Islet precursor cell (in vitro differentiated cells): ENCODE results near the gene GREB1.
A peak's percentile ranks its signal among the peaks of the same experiment; 100 is the strongest.

ENCODE experiments used
- DNase-seq: peaks from one replicate; pipeline ENCODE4 v3.0.0-alpha.2; 2018

GREB1 gene

DNA sequence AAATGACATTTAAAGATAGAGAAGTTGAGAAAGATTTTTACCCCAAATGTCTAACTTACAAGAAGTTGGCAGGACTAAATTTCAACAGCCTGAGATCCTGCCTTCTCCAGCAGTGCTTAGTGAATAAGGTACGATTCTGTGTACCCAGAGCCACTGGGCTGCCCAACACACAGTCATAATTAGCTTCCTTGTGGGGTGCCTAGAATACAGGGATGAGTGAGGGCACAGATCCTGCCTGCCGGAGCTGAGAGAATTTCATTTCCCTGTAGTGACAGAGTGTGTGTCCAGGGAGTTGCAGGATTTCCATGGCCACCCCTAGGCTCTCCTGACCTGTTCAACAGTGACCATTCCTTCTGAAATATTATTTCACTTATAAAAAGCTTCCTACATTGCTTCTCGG, 27.0 kb downstream of the GREB1 start:
- DNase-seq, result no peak

DNA sequence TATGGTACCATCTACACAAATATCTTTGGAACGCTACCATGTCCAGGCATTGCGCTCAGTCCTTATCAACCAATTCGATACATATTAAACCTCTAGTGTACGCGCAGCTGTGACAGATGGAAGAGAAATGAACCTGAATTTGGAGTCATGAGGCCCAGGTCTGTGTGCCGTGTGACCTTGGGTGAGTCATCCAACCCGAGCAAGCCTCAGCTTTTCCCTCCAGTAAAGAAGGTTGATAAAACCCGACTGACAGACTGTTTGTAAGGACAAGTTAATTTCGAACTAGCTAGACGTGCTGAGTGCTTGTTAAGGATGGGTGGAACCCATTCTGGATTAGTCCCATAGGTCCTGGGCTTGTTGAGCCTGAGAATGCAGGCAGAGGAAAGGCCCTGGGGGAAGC, 28.2 kb downstream of the GREB1 start:
- DNase-seq, result peak; percentile 61

DNA sequence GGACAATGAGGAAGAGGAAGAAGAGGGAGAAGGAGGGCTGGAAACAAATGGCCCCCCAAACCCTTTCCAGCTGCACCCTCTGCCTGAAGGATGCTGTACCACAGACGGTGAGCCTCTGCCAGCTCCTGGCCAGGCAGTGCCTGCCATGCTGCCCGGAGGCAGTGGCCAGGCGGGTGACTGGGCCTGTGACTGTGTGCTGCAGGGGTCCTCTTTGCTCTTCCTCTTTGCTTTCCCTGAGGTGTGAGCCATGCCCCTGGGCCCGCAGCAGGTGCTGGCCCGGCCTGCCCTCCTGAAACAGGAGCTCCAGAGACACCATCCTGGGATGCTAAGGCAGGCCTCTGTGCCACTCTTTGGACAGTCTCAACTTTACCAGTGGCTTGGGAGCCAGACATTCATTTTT, 28.6 kb downstream of the GREB1 start:
- no peak for DNase-seq

DNA sequence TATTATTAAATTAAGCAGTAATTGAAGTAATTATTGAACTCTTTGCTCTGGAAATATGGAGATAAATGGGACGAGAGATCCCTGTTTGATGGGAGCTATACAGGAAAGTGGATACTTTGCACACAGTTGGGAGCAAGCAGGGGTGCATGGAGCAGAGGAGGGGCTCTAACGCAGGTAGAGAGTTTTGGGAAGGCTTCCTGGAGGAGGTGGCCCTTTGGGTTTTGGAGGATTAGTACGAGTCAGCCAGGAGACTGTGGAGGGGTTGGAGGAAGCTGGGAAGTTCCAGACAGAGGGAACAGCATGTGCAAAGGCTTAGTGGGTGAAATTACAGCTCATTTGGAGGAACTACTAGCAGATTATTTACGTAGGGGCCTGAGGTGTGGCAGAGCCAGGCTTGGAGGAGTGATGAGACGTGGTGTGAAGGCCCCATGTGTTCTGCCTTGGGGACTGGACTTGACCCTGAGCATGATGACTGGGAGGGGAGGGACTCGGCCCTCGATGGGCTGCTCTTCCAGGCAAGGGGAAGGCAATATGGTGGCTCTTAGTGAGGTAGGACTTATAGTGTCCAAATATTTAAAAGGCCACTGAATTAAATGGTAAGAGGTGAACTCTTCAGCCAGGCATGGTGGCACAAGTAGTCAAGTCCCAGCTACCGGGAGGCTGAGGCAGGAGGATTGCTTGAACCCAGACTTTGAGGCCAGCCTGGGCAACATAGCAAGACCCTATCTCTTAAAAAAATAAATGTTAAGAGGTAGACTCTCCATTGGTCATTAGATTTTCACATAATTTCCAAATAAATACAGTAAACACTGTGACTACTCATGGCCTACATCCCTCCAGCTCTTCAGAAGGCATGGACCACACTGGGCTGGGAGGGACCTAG, 30.2 kb downstream of the GREB1 start:
- no peak for DNase-seq

- no peak for DNase-seq
These were observed 31.1 kb downstream of the GREB1 start for GRCh38 chr2:11564816-11565567.

- no peak for DNase-seq
These were observed 32.5 kb downstream of the GREB1 start for GRCh38 chr2:11566383-11566782.

DNA sequence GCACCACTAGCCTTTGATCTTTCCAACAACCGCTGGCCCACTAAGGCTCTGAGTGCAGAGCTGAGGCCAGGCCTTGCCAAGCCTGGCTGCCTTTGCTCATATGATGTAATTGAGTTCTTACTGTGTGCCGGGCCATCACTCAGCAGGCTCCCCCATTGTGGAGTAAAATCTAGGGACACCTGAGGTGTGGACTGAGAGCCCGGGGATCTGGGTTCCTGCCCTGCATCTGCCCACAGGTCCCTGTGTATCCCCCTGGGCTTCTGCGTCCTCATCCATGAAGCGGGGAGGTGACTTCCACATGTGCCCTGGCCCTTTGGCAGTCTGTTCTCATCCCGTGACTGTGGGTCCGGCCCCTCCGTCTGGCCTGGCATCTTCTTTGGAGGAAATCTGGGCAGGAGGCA, 33.8 kb downstream of the GREB1 start:
- DNase-seq, result no peak

DNA sequence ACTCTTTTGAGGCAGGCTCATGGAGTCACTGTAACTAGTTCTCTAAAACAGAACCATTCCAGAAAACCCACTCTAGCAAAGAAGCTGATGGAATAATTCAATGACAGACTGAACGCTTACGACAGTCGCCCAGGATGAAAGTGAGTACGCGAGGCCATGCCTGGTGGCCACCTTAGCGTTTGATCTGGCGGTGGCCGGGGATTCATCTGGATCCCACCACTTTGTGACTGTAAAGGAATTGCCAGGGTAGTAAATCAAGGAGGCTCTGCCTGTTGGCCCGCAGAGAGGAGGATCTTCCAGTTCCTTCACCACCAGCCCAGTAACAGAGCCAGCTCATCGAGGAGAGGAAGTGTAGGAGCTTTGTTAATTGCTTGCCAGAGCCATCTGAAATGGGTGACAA, 34.6 kb downstream of the GREB1 start:
- DNase-seq, result no peak

DNA sequence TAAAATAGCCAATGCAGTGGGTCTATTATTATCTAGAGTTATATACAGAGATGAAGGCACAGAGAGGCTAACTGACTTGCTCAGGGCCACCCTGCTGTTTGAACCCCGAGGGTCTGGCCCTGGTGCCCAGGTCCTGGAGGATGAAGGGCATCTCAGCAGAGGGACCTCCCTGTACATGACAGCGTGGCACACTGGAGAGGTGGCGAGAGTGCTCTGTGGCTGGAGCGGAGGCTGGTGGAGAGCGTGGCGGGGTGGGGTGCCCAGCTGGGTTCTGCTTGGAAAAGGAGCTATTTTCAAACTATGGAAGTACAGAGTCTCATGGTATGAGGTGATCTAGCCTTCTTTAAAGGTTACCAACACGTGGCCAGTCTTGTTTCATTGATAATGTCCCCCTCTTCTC, 35.8 kb downstream of the GREB1 start:
- DNase-seq, result no peak

GRCh38 chr2:11571170-11571569, 37.3 kb downstream of the GREB1 start:
- DNase-seq, result no peak

DNA sequence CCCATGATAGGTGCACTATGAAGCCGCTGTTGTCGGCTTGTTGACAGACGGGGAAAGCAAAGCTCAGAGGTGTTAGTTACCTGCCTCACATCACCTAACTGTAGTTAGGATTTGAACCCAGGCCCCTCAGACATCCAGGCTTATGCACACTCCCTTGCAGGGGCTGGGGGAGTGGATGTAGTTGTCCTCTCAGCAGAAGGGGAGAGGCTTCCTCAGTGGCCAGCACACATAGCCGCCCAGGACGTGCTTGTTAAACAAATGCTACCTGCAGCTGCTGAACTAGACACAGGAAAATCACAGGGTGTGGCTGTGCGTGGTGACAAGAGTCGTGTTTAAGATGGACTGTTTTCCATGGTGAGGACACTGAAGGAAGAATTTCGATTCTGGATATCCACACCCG, 39.2 kb downstream of the GREB1 start:
- no peak for DNase-seq

GRCh38 chr2:11573418-11574175, 39.8 kb downstream of the GREB1 start:
- no peak for DNase-seq

DNA sequence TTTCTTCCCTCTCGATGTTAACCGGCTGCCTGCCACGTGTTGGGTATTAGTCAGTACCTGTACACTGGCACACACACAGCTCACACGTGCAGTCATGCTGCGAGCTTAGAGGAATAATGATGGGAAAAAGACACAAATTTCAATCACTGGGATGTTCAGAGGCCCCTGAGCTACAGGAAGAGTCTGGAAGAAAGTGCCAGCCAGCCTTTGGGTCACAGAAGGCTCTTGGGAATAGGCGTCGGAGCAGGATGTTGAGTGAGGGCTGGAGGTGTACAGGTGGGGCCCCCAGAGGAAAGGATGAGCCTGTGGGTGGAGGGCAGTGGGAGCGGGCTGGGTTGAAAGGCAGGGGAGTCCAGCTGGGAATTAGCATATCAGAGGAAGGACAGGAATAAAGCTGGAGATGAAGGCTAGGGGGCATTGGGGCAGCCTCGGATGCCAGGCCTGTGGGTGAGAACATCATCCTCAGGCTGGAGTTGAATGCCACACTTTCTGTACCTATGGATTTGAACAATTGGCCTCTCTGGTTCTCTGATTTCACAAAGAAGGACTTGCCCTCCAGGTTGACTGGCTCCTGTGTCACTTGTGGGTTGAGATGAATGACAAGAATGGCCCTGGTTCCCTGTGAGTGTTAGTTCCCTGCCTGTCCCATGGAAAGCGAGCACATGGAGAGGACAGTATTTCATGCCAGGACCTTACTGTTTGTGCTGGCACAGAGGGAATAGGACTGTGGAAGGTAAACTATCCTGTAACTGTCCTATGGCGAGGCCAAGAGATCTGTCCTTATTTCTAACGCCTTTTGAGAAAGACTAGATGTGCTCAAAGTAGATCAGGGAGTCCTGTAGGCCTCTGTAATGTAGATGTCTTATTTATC, 40.6 kb downstream of the GREB1 start:
- DNase-seq, result no peak

DNA sequence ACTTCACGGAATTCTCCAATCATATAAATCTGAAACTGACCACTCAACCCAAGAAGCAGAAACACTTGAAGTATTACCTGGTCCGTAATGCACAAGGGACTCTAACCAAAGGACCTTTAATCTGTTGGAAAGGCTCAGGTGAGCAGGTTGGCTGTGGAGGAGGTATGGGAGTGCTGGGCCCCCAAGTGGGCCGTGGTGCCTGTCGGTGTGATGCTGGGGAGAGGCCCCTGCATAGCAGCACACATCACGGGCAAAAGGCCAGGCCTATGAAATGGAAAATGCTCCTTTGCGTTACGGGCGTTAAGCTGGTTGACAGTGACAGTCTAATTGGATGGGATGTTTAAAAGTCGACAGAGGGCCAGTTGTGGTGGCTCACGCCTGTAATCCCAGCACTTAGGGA, 42.6 kb downstream of the GREB1 start:
- no peak for DNase-seq

DNA sequence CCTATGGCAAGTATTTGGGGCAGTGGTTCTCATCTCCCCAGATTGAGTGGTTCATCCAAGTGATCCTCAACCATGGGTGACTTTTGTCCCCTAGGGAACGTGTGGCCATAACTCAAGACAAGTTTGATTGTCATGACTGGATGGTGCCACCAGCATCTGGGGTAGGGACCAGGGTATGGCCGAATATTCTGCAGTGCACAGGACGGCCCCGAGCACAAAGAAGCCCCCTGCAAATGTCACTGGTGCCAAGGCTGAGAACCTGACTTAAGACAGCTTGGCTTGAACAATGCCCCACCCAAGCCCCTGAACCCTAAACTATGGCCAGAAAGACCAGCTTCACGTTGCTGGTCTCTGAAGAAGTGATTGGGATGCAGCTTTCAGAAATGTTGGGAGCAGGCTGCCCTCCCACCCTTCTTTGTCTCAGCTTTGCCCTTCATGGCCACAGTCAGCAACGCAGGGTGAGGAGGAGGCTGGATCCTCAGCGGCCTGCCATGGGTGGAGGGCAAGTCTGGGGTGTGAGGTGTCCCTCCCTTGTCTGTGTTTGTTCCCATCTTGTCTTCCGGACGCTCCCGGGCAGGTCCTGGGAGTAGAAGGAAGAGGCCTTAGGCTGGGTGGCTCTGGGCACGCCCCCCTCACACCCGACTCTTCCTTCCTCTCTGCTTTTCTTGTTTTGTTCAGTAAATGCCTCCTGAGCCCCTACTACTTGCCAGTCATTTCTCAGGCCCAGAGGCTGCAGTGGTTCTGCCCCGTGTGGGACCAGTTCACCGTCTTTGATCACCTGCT, 43.4 kb downstream of the GREB1 start:
- no peak for DNase-seq

- no peak for DNase-seq
These were observed 44.5 kb downstream of the GREB1 start for GRCh38 chr2:11578081-11578948.

DNA sequence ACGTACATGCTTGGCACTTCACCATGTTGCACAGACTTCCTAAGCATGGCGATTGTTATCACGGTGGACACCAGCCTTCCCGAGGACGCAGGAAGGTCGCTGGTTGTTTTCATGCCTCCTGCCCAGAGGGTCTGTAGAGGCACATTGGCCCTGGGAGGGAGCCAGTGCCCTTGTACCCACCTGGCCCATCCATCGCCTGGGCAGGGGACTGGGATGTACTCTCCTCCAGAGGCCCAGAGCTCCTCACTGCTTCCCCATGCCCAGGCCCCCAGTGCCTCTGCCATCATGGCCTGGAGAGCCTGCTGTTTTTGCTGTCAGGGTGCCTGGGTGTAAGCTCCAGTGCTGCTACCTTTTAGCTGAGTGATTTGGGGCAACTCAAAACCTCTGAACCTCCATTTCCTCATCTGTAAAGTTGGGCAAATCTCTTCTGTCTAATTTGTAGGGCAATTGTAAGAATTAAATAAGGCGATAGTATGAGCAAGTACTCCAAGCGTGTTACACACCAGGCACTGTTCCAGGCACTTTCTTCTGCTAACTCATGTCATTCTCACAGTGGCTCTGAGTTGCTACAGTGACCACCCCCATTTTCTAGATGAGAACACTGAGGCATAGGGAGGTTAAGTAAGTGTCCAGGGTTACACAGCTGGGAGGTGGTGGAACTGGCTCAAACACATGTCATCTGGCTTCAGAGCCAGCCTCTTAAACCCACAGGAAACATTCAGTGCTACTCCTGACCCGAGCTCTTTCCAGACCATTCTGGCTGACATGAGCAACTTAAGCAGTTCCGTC, 45.3 kb downstream of the GREB1 start:
- DNase-seq, result no peak

DNA sequence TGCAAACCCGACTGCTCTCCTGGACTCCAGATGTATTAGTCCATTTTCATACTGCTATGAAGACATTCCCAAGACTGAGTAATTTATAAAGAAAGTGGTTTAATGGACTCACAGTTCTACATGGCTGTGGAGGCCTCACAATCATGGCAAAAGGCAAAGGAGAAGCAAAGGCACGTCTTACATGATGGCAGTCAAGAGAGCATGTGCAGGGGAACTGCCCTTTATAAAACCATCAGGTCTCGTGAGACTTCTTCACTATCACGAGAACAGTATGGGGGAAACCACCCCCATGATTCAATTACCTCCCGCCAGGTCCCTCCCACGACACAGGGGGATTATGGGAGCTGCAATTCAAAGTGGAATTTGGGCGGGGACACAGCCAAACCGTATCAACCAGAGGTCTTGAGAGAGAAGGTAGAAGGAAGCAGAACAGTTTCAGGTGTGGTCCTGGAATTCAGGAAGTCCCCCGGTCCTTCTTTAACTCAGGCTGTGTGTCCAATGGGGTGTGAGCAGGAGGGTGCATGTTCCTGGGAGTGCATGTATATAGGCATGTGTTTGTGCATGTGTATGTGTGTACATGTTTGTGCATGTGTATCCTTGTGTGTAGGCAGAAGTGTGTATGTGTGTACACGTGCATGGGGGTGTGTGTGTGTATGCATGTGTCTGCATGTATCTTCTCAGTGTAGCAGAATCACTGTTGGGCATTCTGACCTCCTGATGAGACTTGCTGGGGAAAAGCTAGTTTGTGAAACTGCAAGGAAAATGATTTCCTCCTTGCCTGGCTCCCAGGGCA, 46.2 kb downstream of the GREB1 start:
- DNase-seq, result no peak

GRCh38 chr2:11580697-11581096, 46.9 kb downstream of the GREB1 start:
- no peak for DNase-seq
